Stomach (tissue), 9 donors: ENCODE results near the gene ZNF24. TPM values are rescaled to one million over a fixed set of nuclear protein-coding genes. Genes with fewer than 3 reads are reported as not detected.

ENCODE experiments used
- DNase-seq, 2 donors: peaks; one replicate each; pipeline versions ENCODE4 v3.0.0 to v3.0.0-alpha.2; 2013 to 2019
- H3K27ac ChIP-seq, 5 donors: fragments of 200-600 bp in 4 of 5; sonication (generic) in 4 of 5; one replicate each; pipeline ENCODE4 v1.5.1; 2013 to 2019; ENCODE audit warnings: mild to moderate bottlenecking in 1 of 5, moderate library complexity in 1 of 5
- H3K27me3 ChIP-seq, 3 donors: fragments of 200-600 bp; sonication (generic); one replicate each; pipeline ENCODE4 v1.5.1; 2017 to 2019; ENCODE audit warnings: mixed run types in 1 of 3
- H3K36me3 ChIP-seq, 4 donors: fragments of 200-600 bp; sonication (generic); 1 replicate in 3 of 4; 2 replicates in 1 of 4; pipeline ENCODE4 v1.5.1; 2016 to 2019
- H3K4me1 ChIP-seq, 4 donors: fragments of 200-600 bp; sonication (generic); one replicate each; pipeline ENCODE4 v1.5.1; 2016 to 2019
- H3K4me3 ChIP-seq, 4 donors: fragments of 200-600 bp; sonication (generic) in 3 of 4; one replicate each; pipeline ENCODE4 v1.5.1; 2016 to 2019; ENCODE audit warnings: mild to moderate bottlenecking in 1 of 4
- H3K9me3 ChIP-seq, 4 donors: fragments of 200-600 bp; sonication (generic); one replicate each; pipeline ENCODE4 v1.5.1; 2016 to 2019
- CTCF ChIP-seq, 7 experiments: fragments of 450-650 bp in 4 of 7; fragments of 200-600 bp in 3 of 7; sonication (generic) in 3 of 7; IDR thresholded peaks; one replicate each; pipeline ENCODE4 v1.5.1; 2016 to 2019; ENCODE audit warnings: antibody characterized with exemption in 7 of 7, control low read depth in 2 of 7, mild to moderate bottlenecking in 1 of 7
- EP300 ChIP-seq: sonication (generic); formaldehyde crosslinking; IDR thresholded peaks from one replicate; pipeline ENCODE4 v1.6.1; 2017; ENCODE audit warnings: antibody characterized with exemption
- POLR2A ChIP-seq, 4 donors: fragments of 450-650 bp; IDR thresholded peaks; one replicate each; pipeline ENCODE4 v1.6.1; 2016; ENCODE audit warnings: antibody characterized with exemption in 4 of 4, control low read depth in 2 of 4, mild to moderate bottlenecking in 1 of 4, moderate library complexity in 1 of 4
- POLR2AphosphoS5 ChIP-seq, 3 donors: sonication (generic); formaldehyde crosslinking; IDR thresholded peaks; one replicate each; pipeline ENCODE4 v1.6.1; 2016; ENCODE audit warnings: antibody characterized with exemption in 3 of 3
- WGBS, 5 donors: extraction: QIAGEN DNeasy Blood & Tissue Kit in 3 of 5; methylation state at CpG; one replicate each; pipeline versions ENCODE4 v1.1.5 to v1.1.7; 2013 to 2018; 5-methylcytosine and 5-hydroxymethylcytosine counted together
- intact Hi-C: fragments of 100-400 bp; cut with DNase I; formaldehyde crosslinking; loops from one replicate; pipeline ENCODE4 v1.15.1; 2023; ENCODE audit warnings: low total_unique reads
- polyA plus RNA-seq, 3 donors: library from polyadenylated mRNA; stranded (reverse); fragments of 200-250 nt; gene quantifications; one replicate each; pipeline ENCODE4 v1.2.3, GENCODE V29; 2013
- total RNA-seq, 5 donors: library from RNA; depleted of rRNA; stranded (reverse); fragments of >200 nt; gene quantifications; one replicate each; pipeline versions ENCODE4 v1.1.0 to v1.2.3, GENCODE V29; 2014 to 2016
- donor health status: healthy with polysubstance abuse.
- donor health status: Bipolar disorder and iron deficiency.
- donor health status: healthy.

ZNF24 gene
- total and polyA plus RNA-seq, 8 donors: 10.5 to 76.2 (median 29.5) TPM

- peaks cover 53 to 87% (median 85%) of the 10 kb centered on the region in 4 donors for H3K36me3 ChIP-seq
- intact Hi-C loops: no loop called here
- WGBS, 5 donors: 77 to 86% (median 79%) methylated on average over 3 of the region's 3 CpGs
Measured at GRCh38 chr18:35334821-35335220, 9.4 kb downstream of the ZNF24 start.

GRCh38 chr18:35334212-35334611, 10.0 kb downstream of the ZNF24 start:
- peaks cover 47 to 81% (median 79%) of the 10 kb centered on the region in 4 donors for H3K36me3 ChIP-seq
- TF ChIP-seq POLR2A (IDR thresholded peaks at IDR 0.05): no peak
- no peak for TF ChIP-seq CTCF (IDR thresholded peaks at IDR 0.05)
- no peak for TF ChIP-seq EP300
- TF ChIP-seq POLR2AphosphoS5 (IDR thresholded peaks at IDR 0.05): no peak

More at GRCh38 chr18:35334821-35335220, 9.4 kb downstream of the ZNF24 start:
- Histone ChIP-seq H3K4me3 (no peak overlapping the region), H3K27ac (no peak overlapping the region), H3K4me1 (peaks cover 0 to 37% (median 12%) of the 10 kb centered on the region in 4 donors), H3K27me3 (no peaks in the 10 kb centered on the region), H3K9me3 (no peaks in the 10 kb centered on the region)
- no peak for DNase-seq
- TF ChIP-seq POLR2A (IDR thresholded peaks at IDR 0.05) (no peak), CTCF (IDR thresholded peaks at IDR 0.05) (no peak), EP300 (no peak), POLR2AphosphoS5 (IDR thresholded peaks at IDR 0.05) (no peak)

GRCh38 chr18:35331367-35332087, 12.7 kb downstream of the ZNF24 start:
- WGBS, 5 donors: 71 to 83% (median 79%) methylated on average over 4 of the region's 4 CpGs
- H3K9me3 ChIP-seq: no peaks in the 10 kb centered on the region
- H3K4me1 ChIP-seq: peaks cover 0 to 17% (median 3%) of the 10 kb centered on the region in 4 donors
- H3K27ac ChIP-seq: no peak overlapping the region
- intact Hi-C loops: no loop called here
- peaks cover 23 to 54% (median 52%) of the 10 kb centered on the region in 4 donors for H3K36me3 ChIP-seq
- no peaks in the 10 kb centered on the region for H3K27me3 ChIP-seq
- no peak for TF ChIP-seq POLR2A (IDR thresholded peaks at IDR 0.05)
- no peak for TF ChIP-seq POLR2AphosphoS5 (IDR thresholded peaks at IDR 0.05)
- no peak for TF ChIP-seq CTCF (IDR thresholded peaks at IDR 0.05)
- no peak for TF ChIP-seq EP300
- DNase-seq: no peak
- H3K4me3 ChIP-seq: no peak overlapping the region

More at GRCh38 chr18:35334212-35334611, 10.0 kb downstream of the ZNF24 start:
- WGBS, 5 donors: 63 to 84% (median 67%) methylated on average over 1 of the region's 1 CpG
- Histone ChIP-seq H3K27me3 (no peaks in the 10 kb centered on the region), H3K4me3 (no peak overlapping the region), H3K4me1 (peaks cover 0 to 32% (median 9%) of the 10 kb centered on the region in 4 donors), H3K27ac (no peak overlapping the region), H3K9me3 (no peaks in the 10 kb centered on the region)
- no peak for DNase-seq
- intact Hi-C loops: no loop called here

- intact Hi-C loops: no loop called here
- no peak for TF ChIP-seq EP300
- Histone ChIP-seq H3K4me3 (no peak overlapping the region), H3K4me1 (peaks cover 0 to under 1% (median 0%) of the 10 kb centered on the region in 4 donors), H3K36me3 (peaks cover 6 to 28% (median 26%) of the 10 kb centered on the region in 4 donors), H3K9me3 (no peaks in the 10 kb centered on the region), H3K27ac (no peak overlapping the region), H3K27me3 (no peaks in the 10 kb centered on the region)
- no peak for DNase-seq
Measured at GRCh38 chr18:35328868-35329267, 15.4 kb downstream of the ZNF24 start.
